HG02840 (cell line): ENCODE data around the gene P2RX3.
"Not testable (repeated sequence)": the region's sequence is repeated elsewhere in the genome, so short reads cannot be mapped to it uniquely, and the experiment has no call there.

Source experiments
- ATAC-seq: cut with Tn5 transposase; IDR thresholded peaks from one replicate; pipeline ENCODE4 v1.9.1; 2021; ENCODE audit warnings: mild to moderate bottlenecking, moderate library complexity, moderate number of reproducible peaks; ENCODE audit not compliant: unreplicated experiment, low FRiP score

P2RX3 gene

GRCh38 chr11:57338142-57338541 is at the start of gene P2RX3:
TSS of gene P2RX3 (plus strand) at chr11:57338352. CDS start at chr11:57338551, 199 bp downstream.
- ATAC-seq = no peak

DNA sequence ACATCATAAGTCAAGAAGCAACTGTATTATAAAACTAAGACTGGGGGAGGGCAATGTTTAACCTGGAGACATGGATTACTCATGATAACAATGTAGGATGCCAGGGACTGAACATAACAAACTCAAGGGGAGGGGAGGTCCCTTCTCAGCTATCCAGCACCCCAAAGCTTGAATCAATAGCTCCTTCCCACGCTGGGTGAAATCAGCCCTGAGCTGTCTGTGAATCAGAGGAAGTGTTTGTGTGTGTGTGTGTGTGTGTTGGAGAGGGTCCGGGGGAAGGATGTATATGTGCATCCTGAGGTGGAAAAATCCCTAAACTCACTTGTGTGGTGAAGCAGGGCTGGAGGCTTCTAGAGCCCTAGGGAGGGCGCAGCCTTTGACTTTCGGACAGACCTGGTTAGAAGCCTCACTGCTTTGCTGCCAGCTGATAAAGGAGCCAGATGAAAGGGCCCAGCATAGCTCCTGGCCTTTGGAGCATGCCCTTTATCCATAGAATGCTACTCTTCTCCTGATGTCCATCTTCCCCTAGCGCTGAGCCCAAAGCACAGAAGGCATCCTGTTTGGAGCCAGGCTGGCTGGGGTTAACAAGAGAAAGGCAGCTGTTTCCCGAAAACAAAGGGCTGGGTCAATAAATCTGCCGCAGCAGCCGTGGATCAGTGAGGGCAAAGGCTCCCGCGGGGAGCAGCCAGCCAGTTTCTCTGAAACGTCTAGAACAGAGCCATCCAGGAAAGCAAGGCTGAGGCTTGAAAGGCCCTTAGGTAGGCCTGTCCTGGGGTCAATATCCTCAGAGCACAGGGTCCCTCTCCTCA is 49.2 kb upstream of the P2RX3 start:
- ATAC-seq = no peak

DNA sequence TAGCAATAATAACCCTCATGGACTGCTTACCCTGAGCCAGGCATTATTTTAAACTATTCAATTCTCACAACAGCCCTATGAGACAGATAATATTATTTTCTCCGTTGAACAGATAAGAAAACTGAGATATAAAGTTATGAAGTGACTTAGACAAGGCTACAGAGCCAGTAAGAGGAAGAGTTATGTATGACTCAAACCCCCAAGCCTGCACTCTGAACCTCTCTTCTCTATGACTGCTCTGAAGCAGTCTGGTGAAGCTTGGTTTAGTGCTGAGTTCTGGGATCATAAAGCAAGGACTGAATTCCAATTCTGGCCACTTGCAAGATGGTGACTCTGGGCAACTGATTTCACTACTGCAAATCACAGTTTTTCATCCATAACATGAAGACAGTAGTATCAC is 47.9 kb upstream of the P2RX3 start:
- no peak for ATAC-seq

GRCh38 chr11:57294225-57295131 is 43.7 kb upstream of the P2RX3 start:
- no peak for ATAC-seq

GRCh38 chr11:57296205-57296604 is 41.9 kb upstream of the P2RX3 start:
- ATAC-seq = not testable (repeated sequence)

DNA sequence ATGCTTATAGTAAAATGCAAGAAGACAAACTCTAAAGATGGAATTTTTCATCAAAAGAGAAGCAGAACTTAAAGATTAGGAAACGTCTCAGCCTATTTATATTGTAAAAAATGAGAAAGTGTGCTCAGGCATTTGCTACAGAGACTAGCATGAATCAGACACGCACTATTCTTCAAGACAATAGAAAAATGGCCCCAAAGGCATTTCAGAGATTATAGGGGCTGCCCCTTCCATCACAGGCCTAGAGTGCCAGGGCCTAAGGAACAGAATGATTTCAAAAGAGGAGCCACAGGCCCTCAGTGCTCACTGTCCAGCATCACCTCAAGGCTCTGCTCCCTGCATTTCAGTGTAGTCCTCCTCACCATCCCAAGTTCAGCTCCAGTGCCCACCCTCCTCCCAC is 40.9 kb upstream of the P2RX3 start:
- no peak for ATAC-seq

DNA sequence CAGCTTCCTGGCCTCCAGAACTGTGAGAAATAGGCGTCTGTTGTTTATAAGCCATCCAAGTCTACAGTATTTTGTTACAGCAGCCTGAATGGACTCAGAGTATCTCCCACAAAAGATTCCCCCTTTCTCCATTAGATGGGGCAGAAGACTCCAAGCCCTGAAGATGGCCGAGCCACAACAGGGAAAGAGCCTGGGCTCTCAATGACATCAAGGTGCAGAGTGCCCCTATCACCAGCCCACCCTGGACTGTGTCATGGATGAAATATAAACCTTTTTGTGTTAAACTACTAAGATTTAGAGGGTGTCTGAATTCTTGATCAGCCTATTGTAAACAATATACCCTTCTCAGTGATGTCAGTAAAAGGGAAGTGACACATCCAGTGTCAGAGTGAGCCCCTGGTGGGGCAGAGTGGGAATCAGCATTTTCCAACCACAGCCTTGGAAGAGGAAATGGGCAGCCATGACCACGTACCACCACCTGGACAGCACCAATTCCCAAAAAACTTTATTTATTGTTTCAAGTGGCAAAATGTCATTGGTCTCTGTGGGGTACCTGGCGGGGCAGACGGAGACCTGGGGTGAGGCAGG is 38.9 kb upstream of the P2RX3 start:
- no peak for ATAC-seq

GRCh38 chr11:57300785-57301184 is 37.4 kb upstream of the P2RX3 start:
- no peak for ATAC-seq

DNA sequence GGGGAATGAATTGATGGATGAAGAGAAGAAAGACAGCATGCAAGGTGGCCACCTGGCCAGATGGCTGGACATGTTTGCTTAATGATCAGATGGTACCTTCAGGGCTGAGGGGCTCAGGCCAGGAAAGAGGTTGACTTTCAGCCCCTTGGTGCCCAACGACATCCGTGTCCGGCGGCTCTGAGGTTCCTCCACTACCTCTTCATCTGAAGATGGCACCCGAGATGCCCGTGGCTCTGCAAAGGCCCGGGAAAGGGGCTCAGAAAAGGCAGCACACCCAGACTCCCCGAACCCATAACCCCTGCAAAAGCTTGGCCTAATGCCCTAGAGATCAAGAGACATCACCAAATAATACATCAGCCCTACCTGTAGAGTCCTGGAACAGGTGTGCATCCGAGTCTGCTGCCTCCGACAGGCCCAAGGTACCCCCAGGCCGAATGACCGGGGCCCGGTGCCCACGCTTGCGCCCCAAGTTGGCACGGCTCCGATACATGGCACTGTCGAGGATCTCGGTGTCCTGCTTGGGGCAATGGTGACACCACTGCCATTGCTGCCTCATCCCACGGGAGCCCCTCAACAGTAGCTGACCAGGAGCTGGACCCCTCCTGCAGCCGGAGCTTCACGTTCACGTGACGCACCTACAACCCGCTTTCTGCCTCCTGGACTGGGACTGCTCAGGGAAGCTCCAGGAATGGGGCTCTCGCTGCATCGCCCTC is 36.3 kb upstream of the P2RX3 start:
- no peak for ATAC-seq

DNA sequence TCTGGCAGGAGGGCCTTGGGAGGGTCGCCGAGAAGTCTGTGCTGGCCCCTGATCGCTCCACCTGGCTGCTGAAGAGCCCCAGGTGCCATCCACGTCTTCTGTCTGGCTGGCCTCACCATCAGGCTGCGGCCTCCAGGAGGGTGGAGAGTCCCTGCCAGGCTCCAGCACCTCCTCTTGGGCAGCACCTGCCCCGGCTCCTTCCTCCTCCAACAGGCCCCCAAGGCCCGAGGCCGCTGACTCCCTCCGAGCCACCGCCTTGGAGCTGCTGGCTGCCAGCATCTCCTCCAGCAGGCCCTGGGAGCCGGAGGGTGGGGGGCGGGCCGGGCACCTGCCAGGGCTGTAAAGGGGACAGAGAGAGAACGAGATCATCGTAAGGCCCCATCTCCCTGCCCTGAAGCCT is 35.7 kb upstream of the P2RX3 start:
- ATAC-seq = no peak

GRCh38 chr11:57303280-57303989 is 34.7 kb upstream of the P2RX3 start:
- ATAC-seq = no peak

DNA sequence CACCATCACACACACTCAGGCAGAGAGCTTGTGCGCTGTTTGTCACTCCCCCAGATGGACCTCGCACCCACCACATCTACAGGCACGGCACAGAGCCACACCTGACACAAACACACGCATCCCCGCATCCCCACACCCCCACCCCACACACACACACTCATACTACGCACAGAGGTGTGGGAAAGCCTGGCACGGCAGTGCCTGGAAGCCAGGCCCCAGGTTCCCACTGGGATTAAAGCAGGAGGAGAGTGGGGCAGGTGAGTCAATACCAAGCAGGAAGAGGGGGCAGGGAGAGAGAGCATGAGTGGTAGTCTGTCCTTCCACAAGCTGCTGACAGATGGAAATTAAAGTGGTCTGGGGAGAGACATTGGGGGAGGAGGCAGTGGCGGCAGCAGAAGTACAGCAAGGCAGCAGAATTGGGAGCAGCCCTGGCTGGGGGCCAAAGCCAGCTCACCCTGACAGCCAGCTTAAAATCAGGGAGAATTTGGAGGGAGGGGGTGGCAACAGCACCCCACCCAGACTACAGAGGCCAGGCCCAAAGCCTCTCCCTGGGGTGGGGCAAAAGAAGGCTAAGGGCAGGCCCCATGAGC is 34.1 kb upstream of the P2RX3 start:
- ATAC-seq = no peak

GRCh38 chr11:57305523-57305922 is 32.6 kb upstream of the P2RX3 start:
- ATAC-seq = no peak

DNA sequence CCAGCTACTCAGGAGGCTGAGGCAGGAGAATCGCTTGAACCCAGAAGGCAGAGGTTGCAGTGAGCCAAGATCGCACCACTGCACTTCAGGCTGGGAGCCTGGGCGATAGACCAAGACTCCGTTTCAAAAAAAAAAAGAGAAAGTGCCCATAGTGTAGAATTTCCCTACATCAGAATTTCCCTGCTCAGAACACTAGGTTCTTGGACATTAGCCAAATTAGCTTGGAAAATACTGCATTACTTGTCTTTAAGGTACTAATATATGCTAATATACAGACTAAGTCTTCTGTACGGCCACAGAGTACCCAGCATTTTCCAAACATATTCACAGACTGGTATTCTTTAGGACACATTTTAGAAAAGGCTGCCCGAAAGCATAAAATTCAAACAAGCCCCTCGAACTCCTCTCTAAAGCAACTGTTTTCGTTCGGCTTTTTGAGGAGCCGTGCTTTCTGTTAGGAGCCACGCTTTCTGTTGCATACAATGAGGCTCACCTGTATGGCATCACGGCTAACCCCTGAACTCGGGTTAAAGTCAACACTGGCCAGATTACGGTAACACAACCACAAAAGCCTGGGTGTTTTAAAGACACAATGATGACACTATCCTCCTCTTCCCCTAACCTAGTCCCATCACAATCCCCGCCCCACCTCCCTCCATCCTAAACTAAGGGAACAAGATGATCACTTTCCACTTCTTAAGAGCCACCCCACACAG is 31.8 kb upstream of the P2RX3 start:
- ATAC-seq = no peak

DNA sequence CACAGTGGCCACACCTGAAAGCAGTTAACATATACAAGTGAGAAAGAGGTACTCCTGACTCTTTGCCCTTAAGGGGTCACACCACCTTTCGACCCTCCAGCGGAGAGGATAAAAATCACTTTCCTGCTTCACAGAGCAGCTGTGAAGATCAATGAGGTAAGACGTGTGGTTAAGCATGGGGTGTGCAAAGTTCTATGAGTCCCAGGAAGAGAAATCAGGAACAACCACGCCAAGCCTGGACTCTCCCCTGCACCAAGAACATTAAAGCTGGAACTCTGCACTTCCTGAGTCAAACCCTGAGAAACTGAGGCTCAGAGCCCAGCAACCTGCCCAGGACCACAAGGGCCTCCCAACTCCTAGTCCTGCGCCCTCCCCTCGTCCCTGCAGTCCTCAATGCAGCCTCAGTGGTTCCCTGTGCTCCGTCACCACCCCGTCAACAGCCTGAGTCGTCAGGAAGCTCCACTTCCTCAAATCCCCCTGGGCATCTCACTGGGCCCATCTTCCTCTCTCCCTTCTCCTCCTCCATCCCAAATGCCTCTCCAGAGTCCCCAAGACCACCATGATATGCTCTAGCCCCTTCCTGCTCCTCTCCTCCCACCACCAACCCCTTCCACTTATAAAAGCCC is 31.1 kb upstream of the P2RX3 start:
- ATAC-seq = no peak

DNA sequence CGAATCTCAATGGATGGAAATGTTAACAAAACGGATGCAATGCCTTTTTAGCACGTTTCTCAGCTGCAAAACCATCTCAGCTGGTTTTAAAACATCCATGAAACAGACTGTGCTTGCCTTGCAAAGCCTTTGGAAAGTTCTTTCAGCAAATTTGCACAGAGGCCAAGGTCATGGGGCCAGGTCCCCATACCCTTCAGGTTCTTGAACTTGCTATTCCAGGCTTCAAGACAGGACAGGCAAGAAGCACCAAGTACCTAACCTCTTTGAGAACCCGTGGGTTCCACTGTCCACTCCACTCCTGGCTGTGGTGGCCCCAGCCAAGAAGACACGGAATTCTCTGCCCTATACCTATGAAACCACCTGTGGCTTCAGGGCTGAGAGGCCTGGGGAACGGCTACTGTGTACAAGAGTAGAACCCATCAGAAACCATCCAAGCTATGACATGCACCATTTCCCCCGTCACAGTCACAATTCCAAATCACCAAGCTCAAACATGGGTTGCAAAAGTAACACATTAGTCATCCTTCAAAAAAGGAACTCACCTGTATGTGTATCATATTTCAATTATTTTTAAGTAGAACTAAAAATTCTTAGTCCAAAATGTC is 30.4 kb upstream of the P2RX3 start:
- ATAC-seq = no peak

GRCh38 chr11:57308426-57309060 is 29.6 kb upstream of the P2RX3 start:
- ATAC-seq = no peak
